HG03066 (cell line): Measurements from ENCODE around the gene SGPP1.
A peak's percentile ranks its signal among the peaks of the same experiment; 100 is the strongest.
"Not testable (repeated sequence)": the region's sequence is repeated elsewhere in the genome, so short reads cannot be mapped to it uniquely, and the experiment has no call there.

Source experiments
- ATAC-seq: cut with Tn5 transposase; IDR thresholded peaks from one replicate; pipeline ENCODE4 v1.9.1; 2021; ENCODE audit warnings: low read depth; ENCODE audit not compliant: unreplicated experiment

SGPP1 gene

DNA sequence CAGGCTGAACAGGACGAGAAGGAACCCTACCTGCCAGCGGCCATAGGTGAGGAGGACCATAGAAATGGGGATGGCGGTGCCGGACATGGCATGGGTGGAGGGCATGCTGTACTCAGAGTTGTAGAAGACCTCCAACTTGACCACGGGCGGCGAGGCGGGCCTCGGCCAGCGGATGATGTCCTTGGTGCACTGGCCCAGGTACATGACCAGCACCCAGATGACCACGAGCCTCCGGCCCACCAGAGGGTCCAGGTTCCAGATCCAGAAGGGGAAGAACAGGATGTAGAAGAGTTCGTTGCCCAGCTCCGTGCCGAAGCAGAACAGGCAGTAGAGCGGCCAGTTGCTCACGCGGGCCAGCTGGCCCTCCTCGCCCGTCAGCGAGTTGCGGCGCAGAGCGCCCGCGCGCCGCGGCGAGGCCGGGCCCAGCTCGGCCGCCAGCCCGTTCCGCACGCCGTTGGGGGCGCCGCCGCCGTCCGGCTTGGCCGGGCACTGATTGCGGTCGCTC is 582 bp downstream of the SGPP1 start:
- ATAC-seq: peak; percentile 39

DNA sequence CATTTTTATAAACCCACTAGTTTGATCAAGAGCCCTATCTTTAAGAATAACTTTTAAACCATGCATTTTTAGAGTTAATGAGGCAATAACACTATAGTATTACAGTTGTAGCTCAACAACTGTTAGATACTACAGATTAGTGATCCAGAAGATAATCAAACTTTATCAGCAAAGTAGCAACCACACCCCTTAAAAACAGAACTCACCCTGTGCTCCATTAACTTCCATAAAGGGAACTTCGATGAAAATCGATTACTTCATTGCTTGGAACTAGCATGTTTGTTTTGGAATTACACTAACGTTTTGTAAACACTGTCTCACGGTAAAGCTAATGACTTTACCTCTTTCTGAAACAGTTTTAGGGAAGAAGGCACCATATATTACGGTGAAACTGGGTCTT is 1.4 kb downstream of the SGPP1 start:
- ATAC-seq: no peak

DNA sequence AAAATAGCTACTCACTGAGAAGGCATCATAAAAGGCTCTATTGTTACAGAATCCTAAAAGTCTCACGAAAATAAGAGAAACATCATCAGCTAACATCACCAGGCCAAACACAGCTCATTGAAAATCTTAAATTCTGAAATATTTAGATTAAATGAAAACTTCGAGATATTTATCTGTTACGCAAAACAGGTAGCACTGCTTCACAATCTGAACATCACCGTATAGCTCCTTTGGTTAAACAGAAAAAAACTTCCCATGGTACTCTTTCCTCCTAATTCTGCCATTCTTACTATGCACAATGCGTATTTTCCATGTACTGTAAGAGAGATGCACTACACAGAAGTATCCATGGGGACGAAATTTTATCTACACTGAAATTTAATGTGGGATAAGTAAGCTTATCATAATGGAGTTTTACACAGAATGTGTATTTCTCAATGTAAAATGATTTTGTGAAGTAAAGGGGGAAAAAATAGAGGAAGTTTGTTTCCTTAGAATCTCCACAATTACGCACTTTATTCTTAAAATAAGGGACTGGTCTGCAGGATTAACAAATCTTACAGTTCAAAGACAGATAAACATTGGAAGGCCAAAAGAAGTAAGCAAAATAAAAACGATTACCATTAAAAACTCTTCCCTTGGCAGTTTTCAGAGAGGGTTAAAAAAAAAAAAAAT is 1.9 kb downstream of the SGPP1 start:
- no peak for ATAC-seq

- no peak for ATAC-seq
These were observed 10.2 kb downstream of the SGPP1 start for GRCh38 chr14:63717702-63718101.

DNA sequence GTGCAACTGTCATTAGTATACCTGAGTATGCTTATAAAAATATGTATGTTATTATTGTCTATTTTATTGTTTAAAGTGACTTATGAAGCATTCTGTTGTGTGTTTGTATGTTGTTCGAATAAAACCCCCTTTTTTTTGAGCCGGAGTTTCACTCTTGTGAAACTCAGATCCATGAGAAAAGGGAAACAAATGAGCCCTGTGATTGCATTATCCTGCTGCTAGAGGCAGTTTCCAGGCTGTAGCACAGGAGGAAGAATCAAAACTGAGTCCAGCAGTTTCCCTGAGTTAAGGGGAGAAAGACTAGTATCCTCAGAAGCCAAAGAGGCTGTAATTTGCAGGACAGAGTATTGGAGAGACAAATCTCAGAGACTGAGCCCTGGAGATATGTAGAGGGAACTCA is 12.5 kb downstream of the SGPP1 start:
- no peak for ATAC-seq

- ATAC-seq: no peak
These were observed 14.1 kb downstream of the SGPP1 start for GRCh38 chr14:63713764-63714163.

DNA sequence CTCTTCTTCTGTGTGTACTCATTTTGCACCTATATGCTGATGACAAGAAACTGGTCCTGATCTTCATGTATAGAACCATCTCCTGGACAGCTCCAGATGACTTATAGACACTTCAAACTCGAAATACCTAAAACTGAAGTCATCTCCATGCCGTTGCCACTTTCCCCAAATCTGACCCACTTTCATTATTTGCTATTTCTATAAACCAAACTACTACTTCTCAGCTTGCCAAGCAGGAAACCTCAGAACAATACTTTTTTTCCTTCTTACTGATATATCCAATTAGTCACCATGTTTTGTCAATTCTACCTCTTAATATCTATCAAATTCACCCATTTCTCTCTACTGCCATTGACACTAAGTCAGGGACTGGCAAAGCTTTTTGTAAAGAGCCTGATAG is 14.8 kb downstream of the SGPP1 start:
- no peak for ATAC-seq

DNA sequence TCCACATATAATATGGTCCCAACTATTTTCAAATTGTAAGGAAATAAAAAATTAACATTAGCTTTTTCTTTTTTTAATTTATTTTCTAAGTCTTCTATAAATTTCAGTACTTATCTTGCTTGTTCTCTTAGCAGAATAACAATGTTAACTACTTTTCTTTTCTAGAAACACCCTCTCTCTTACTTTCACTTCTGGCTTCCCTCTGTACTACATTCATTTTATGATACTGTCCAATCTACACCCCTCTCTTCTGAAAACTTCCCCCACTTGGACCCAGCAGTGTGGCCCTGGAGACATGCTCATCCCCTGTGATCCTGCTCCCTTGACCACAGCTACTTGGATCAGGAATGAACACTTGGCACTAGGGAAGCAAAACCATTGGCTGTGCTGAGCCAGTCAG is 15.7 kb downstream of the SGPP1 start:
- ATAC-seq: no peak

GRCh38 chr14:63710497-63710896 is 17.4 kb downstream of the SGPP1 start:
- ATAC-seq: no peak

DNA sequence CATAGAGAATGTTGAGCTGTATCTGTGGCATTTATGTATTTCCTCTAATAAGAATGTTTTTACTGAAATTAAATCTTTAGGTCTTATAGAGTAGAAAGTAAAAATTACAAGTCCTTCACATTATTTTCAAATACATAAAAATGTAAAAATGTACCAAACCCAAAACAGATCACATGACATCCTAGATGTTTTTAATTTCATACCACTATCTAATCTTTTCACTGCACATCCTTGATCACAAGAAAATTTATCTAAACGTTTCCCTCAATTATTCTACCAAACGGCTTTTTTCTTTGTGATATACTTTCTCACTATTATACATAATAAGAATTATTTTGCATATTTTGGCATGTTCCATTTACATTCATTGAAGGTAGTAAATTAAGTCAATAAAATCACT is 18.3 kb downstream of the SGPP1 start:
- no peak for ATAC-seq

DNA sequence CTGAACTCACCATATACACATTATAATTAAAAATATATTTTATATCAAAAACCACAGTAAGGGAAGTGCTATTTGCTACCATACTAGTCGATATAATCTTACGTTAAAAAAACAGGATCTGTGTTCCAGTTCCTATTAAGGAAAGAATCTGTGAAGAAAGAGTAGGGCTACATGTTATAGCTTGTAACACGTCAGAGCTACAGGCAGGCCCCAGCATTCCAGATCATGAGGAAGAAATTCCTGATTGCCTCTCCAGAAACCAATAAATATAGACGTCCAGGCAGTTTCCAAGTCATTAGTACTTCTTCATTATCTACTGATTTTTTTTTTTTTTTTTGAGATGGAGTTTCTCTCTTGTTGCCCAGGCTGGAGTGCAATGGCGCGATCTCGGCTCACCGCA is 20.6 kb downstream of the SGPP1 start:
- no peak for ATAC-seq

DNA sequence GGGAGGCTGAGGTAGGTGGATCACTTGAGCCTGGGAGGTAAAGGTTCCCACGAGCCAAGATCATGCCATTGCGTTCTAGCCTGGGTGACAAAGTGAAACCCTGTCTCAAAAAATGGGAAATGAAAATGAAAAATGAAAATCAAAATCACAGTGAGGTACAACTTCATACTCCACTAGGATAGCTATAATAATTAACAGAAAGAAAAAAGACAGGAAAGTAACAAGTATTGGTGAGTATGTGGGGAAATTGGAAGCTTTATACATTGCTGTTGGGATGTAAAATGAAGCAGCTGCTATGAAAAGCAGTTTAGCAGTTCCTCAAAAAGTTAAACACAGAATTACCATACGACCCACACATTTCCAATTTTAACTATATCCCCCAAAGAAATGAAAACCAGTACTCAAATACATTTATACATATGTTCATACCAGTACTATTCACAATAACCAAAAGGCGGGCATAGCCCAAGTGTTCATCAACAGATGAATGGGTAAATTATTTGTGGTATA is 22.2 kb downstream of the SGPP1 start:
- peak; percentile 57 for ATAC-seq

DNA sequence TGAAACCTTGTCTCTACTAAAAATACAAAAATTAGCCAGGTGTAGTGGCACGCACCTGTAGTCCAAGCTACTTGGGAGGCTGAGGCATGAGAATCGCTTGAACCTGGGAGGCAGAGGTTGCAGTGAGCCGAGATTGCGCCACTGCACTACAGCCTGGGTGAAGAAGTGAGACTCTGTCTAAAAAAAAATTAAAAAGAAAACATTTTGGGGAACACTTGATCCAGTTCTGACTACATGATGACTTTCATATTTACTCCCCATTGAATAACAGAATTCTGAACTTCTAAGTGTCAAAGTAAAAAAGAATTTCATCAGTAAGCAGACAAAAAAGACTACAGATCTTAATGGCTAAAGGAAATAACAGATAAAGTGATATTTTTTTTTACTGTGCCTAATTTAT is 25.3 kb downstream of the SGPP1 start:
- not testable (repeated sequence) for ATAC-seq

DNA sequence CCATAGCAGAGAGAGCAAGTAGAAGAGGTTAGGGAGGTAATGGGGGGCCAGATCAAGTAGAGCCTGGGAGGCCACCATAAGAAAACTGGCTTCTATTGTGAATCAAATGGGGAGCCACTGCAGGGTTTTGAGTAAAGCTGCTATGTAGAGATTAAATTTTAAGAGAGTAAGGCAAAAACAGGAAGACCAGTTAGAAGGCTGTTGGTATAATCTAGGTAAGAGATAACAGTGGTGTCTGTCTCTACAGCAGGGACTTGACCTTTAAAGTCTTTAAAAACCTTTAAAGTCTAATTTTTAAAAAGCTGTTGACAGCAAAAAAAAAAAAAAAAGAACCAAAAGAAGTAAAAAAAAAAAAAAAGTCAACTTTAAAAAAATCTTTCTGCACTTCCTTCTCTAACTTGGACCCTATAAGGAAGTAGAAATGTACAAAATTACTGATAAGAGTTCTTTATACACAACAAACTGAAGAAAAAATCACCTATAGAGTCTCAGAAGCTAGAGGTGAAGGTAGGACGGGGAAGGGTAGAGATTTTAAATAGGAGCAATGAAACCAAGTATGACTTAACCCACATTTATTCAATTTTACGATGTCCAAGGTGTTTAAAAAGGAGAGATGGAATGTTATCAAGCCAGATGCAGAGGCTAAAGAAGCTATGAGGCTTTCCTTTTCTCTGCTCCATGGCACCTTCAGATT is 26.1 kb downstream of the SGPP1 start:
- ATAC-seq: no peak

DNA sequence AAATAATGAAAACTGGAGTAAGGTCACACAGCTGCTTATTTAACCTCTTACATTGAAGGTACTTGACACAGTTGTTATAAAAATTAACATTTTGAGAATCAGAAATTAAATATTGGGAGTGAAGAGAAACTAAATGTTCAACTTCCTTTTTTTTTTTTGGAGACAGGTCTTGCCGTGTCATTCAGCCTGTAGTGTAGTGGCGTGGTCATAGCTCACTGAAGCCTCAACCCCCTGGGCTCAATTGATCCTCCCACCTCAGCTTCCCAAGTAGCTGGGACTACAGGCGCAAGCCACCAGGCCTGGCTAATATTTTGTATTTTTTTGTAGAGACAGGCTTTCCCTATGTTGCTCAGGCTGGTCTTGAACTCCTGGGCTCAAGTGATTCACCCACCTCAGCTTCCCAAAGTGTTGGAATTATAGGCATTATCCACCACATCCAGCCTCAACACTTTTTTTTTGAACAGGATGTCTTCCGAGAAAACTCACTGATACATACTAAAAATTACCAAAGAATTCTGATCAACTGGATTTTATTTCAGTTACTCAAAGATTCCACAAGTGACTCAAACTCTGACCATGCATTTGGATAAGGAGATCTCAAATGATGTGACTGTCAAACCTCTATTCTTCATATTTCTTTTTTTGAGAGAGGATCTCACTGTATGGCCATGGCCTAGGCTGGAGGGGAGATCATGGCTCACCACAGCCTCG is 35.4 kb downstream of the SGPP1 start:
- no peak for ATAC-seq

GRCh38 chr14:63689132-63689531 is 38.7 kb downstream of the SGPP1 start:
- no peak for ATAC-seq

- no peak for ATAC-seq
These were observed 40.9 kb downstream of the SGPP1 start for GRCh38 chr14:63686926-63687325.

DNA sequence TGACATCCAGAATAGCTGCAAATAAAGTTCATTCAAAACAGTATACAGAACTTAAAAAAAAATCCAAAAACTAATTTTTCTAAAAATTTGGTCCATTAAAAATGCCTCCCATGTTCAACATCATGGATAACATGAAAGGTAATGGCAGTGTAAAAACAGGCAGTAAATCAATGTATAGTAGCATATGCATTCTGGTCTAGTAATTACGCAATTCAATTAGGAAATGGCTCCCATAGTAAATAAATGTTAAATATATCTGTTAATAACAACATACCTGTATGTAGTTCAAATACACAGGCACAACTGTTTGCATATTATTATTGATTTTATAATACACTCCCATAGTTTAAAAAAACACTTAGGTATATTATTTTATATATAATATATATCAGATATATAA is 42.5 kb downstream of the SGPP1 start:
- no peak for ATAC-seq

GRCh38 chr14:63682727-63683593 is 44.9 kb downstream of the SGPP1 start:
- no peak for ATAC-seq

- no peak for ATAC-seq
These were observed 49.3 kb downstream of the SGPP1 start for GRCh38 chr14:63678536-63678935.
